IMR-90 (cell line): ENCODE results near the gene MARK2. TPM values are rescaled to one million over a fixed set of nuclear protein-coding genes. Genes with fewer than 3 reads are reported as not detected.

ENCODE experiments used
- ATAC-seq: fragments of 200-7000 bp; cut with Tn5 transposase; 2 replicates; pipeline ENCODE4 v1.9.1; 2020; ENCODE audit warnings: low read depth, mild to moderate bottlenecking, moderate library complexity
- BruUV-seq: library from RNA; stranded (reverse); fragments of 400-500 nt; replicated peaks from 2 replicates; lab custom pipeline; 2021; lab: Mats Ljungman, UMichigan
- CTCF ChIA-PET: fragments of 300-600 bp; formaldehyde crosslinking; extraction: SDS; loops from one replicate; lab custom pipeline; 2021; ENCODE audit warnings: antibody characterized with exemption; lab: Yijun Ruan, JAX
- POLR2A ChIA-PET: fragments of 300-600 bp; sonication (Branson Sonifier 250); formaldehyde crosslinking; loops from one replicate; lab custom pipeline; 2022; ENCODE audit warnings: antibody characterized with exemption; ENCODE audit not compliant: unreplicated experiment; lab: Charles Lee
- DNase-seq: peaks from one replicate; pipeline ENCODE4 v3.0.0; 2013
- H2AFZ ChIP-seq: replicated peaks from 2 replicates; pipeline ENCODE3; 2013; ENCODE audit warnings: low read length, mild to moderate bottlenecking; ENCODE audit not compliant: poor library complexity
- H2AK5ac ChIP-seq: 2 replicates; pipeline ENCODE4 v1.6.1; 2013; ENCODE audit warnings: low read depth, low read length, inconsistent platforms
- H2AK9ac ChIP-seq: replicated peaks from 2 replicates; pipeline ENCODE3; 2013; ENCODE audit warnings: mild to moderate bottlenecking, low read depth, low read length, moderate library complexity; ENCODE audit not compliant: poor library complexity
- H2BK120ac ChIP-seq: 2 replicates; pipeline ENCODE4 v1.6.1; 2013; ENCODE audit warnings: low read depth, low read length, inconsistent platforms
- H2BK15ac ChIP-seq: 3 replicates; pipeline ENCODE4 v1.6.1; 2013; ENCODE audit warnings: low read depth, low read length, inconsistent platforms
- H2BK20ac ChIP-seq: 2 replicates; pipeline ENCODE4 v1.6.1; 2013; ENCODE audit warnings: low read depth, mild to moderate bottlenecking, inconsistent platforms, low read length, moderate library complexity
- H2BK5ac ChIP-seq: 2 replicates; pipeline ENCODE4 v1.6.1; 2013; ENCODE audit warnings: mild to moderate bottlenecking, low read depth, low read length, inconsistent platforms; ENCODE audit not compliant: poor library complexity, severe bottlenecking
- H3K14ac ChIP-seq: replicated peaks from 2 replicates; pipeline ENCODE4 v1.6.1; 2013; ENCODE audit warnings: low read depth, low read length, inconsistent platforms
- H3K18ac ChIP-seq: 2 replicates; pipeline ENCODE4 v1.6.1; 2013; ENCODE audit warnings: low read depth, low read length, control low read depth
- H3K23ac ChIP-seq: 2 replicates; pipeline ENCODE4 v1.6.1; 2013; ENCODE audit warnings: low read depth, low read length, inconsistent platforms
- H3K27ac ChIP-seq: 2 replicates; pipeline ENCODE4 v1.5.1; 2013; ENCODE audit warnings: mild to moderate bottlenecking, control low read depth, low read length; ENCODE audit not compliant: insufficient read depth
- H3K27me3 ChIP-seq: 2 replicates; pipeline ENCODE4 v1.6.1; 2013; ENCODE audit warnings: low read length; ENCODE audit not compliant: control insufficient read depth, insufficient read depth
- H3K36me3 ChIP-seq: 2 replicates; pipeline ENCODE4 v1.6.1; 2013; ENCODE audit warnings: low read length, mixed read lengths; ENCODE audit not compliant: control insufficient read depth, insufficient read depth
- H3K4ac ChIP-seq: 2 replicates; pipeline ENCODE4 v1.6.1; 2013; ENCODE audit warnings: low read depth, low read length, inconsistent platforms
- H3K4me1 ChIP-seq: 2 replicates; pipeline ENCODE4 v1.6.1; 2013; ENCODE audit warnings: low read length, mixed read lengths; ENCODE audit not compliant: control insufficient read depth, insufficient read depth
- H3K4me2 ChIP-seq: 2 replicates; pipeline ENCODE4 v1.6.1; 2013; ENCODE audit warnings: low read depth, mild to moderate bottlenecking, control low read depth, low read length, moderate library complexity
- H3K4me3 ChIP-seq: 2 replicates; pipeline ENCODE4 v1.5.1; 2013; ENCODE audit warnings: low read depth, mild to moderate bottlenecking, control low read depth, low read length, moderate library complexity; ENCODE audit not compliant: insufficient read depth
- H3K56ac ChIP-seq: 2 replicates; pipeline ENCODE4 v1.6.1; 2013; ENCODE audit warnings: low read length, inconsistent platforms; ENCODE audit not compliant: insufficient read depth; ENCODE audit errors: extremely low read depth
- H3K79me1 ChIP-seq, 2 experiments: 2 replicates each; pipeline ENCODE4 v1.6.1; 2013; ENCODE audit warnings: low read length in 2 of 2, inconsistent platforms in 1 of 2, low read depth in 1 of 2
- H3K9ac ChIP-seq: 2 replicates; pipeline ENCODE4 v1.6.1; 2013; ENCODE audit warnings: low read depth, low read length, control low read depth
- H3K9me1 ChIP-seq: 2 replicates; pipeline ENCODE4 v1.6.1; 2013; ENCODE audit warnings: low read length, inconsistent platforms; ENCODE audit not compliant: insufficient read depth
- H3K9me3 ChIP-seq: 2 replicates; pipeline ENCODE4 v1.6.1; 2013; ENCODE audit warnings: low read length; ENCODE audit not compliant: control insufficient read depth, insufficient read depth
- H4K20me1 ChIP-seq: 2 replicates; pipeline ENCODE4 v1.6.1; 2013; ENCODE audit warnings: low read length, inconsistent platforms; ENCODE audit not compliant: insufficient read depth
- H4K5ac ChIP-seq: 2 replicates; pipeline ENCODE4 v1.6.1; 2013; ENCODE audit warnings: mild to moderate bottlenecking, low read depth, low read length, control low read depth
- H4K8ac ChIP-seq, 2 experiments: 2 replicates each; pipeline ENCODE4 v1.6.1; 2013; ENCODE audit warnings: low read depth in 2 of 2, low read length in 2 of 2, control low read depth in 1 of 2, inconsistent platforms in 1 of 2
- H4K91ac ChIP-seq: 2 replicates; pipeline ENCODE4 v1.6.1; 2013; ENCODE audit warnings: low read depth, low read length, inconsistent platforms; ENCODE audit not compliant: insufficient read depth
- BHLHE40 ChIP-seq: fragments of 150-350 bp; IDR thresholded peaks from 2 replicates; pipeline ENCODE4 v1.6.1; 2016; ENCODE audit warnings: mild to moderate bottlenecking, low read depth, low read length
- MAFK ChIP-seq: IDR thresholded peaks from 2 replicates; pipeline ENCODE4 v1.6.1; 2012; ENCODE audit warnings: low read depth, low read length, improper control_type of control experiment
- RCOR1 ChIP-seq: IDR thresholded peaks from 2 replicates; pipeline ENCODE4 v1.6.1; 2012; ENCODE audit warnings: mild to moderate bottlenecking, low read length, improper control_type of control experiment; ENCODE audit not compliant: insufficient replicate concordance
- SMC3 ChIP-seq: fragments of 150-350 bp; IDR thresholded peaks from 2 replicates; pipeline ENCODE4 v1.6.1; 2016; ENCODE audit warnings: low read depth, mild to moderate bottlenecking, antibody characterized with exemption, low read length, moderate library complexity
- WGBS, 2 experiments: methylation state at CpG; one replicate each; pipeline versions ENCODE4 v1.1.5 to v1.1.7; 2013; ENCODE audit warnings: missing lambda C conversion rate in 2 of 2; ENCODE audit not compliant: insufficient read length in 1 of 2; ENCODE audit errors: extremely low coverage in 2 of 2; 5-methylcytosine and 5-hydroxymethylcytosine counted together
- dilution Hi-C: fragments of 300-500 bp; cut with HindIII; formaldehyde crosslinking; loops from one replicate; pipeline ENCODE4 v1.14.3; 2018; ENCODE audit warnings: low sequenced_read_pairs; ENCODE audit not compliant: unreplicated experiment
- in situ Hi-C: fragments of 300-500 bp; cut with MboI; formaldehyde crosslinking; loops from 3 replicates; pipeline ENCODE4 v1.14.3; 2019; ENCODE audit warnings: low sequenced_read_pairs, inconsistent platforms, mixed read lengths
- intact Hi-C: fragments of 100-400 bp; cut with micrococcal nuclease; formaldehyde crosslinking; loops from 2 replicates; pipeline ENCODE4 v1.10.0; 2022
- polyA plus RNA-seq, 3 experiments: library from polyadenylated mRNA; depleted of rRNA; stranded (reverse); fragments of >200 nt; gene quantifications; 2 replicates each; pipeline ENCODE4 v1.2.3, GENCODE V29; 2012; ENCODE audit warnings: low replicate concordance in 1 of 3
- total RNA-seq: library from RNA; depleted of rRNA; stranded (reverse); fragments of >200 nt; gene quantifications from 2 replicates; pipeline ENCODE4 v1.2.3, GENCODE V29; 2012
- TF ChIP-seq, protein P1 (sequence below): fragments of 150-350 bp; IDR thresholded peaks from 2 replicates; pipeline ENCODE4 v1.6.1; 2017; ENCODE audit warnings: mild to moderate bottlenecking, antibody characterized with exemption, low read length, low read depth

MARK2 gene
- total and polyA plus RNA-seq, 2 of the 4 experiments (the other 2 are of a cell fraction) = 6.6 to 17.3 TPM

DNA sequence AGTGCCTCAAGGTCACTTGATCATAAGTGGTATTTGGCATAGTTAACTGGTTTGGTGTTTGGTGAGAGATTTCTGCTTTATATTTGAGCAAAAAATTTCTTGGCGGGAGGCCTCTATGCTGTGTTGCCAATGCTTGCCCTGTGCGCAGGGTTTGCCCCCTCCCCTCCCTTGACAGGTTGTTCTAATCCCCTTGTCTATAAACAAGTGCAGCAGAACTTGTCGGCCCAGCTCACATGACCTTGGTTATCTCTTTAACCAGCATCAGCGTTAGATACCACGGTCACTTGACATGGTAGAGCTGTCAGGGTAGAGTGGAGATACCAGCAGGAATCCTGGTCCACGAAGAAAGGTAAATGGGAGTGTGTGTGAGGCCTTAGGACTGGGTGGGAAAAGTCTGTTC is 35.6 kb downstream of the MARK2 start:
- Histone ChIP-seq H2BK15ac (no peak overlapping the region), H2BK120ac (no peak overlapping the region), H2AK5ac (no peak overlapping the region), H3K36me3 (peaks cover 4% of the 10 kb centered on the region; the same call in 1 of the 2 replicates), H2AFZ (no peak overlapping the region), H4K20me1 (peaks cover 91% of the 10 kb centered on the region), H3K27ac (no peak overlapping the region), H4K8ac (no peak overlapping the region), H3K4me1 (peaks cover 19% of the 10 kb centered on the region), H3K4me3 (no peak overlapping the region), H3K14ac (no peak overlapping the region), H3K4ac (no peak overlapping the region), H3K56ac (no peak overlapping the region), H4K5ac (no peak overlapping the region), H2AK9ac (no peak overlapping the region), H4K91ac (no peak overlapping the region), H3K27me3 (no peaks in the 10 kb centered on the region), H3K9me3 (no peaks in the 10 kb centered on the region), H3K18ac (no peak overlapping the region), H3K4me2 (no peak overlapping the region), H3K79me1 (peaks cover 45 to 90% of the 10 kb centered on the region in 2 experiments), H2BK5ac (no peak overlapping the region), H2BK20ac (no peak overlapping the region), H3K9ac (no peak overlapping the region), H3K23ac (no peak overlapping the region), H3K9me1 (peaks cover 34% of the 10 kb centered on the region)
- CTCF ChIA-PET = no interaction called here
- no peak for ATAC-seq
- TF ChIP-seq SMC3 (no peak), BHLHE40 (no peak), RCOR1 (no peak), MAFK (no peak)
- TF ChIP-seq, protein P1, sequence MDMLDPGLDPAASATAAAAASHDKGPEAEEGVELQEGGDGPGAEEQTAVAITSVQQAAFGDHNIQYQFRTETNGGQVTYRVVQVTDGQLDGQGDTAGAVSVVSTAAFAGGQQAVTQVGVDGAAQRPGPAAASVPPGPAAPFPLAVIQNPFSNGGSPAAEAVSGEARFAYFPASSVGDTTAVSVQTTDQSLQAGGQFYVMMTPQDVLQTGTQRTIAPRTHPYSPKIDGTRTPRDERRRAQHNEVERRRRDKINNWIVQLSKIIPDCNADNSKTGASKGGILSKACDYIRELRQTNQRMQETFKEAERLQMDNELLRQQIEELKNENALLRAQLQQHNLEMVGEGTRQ = no peak
- dilution Hi-C loops = no loop called here
- 40% methylated on average over 2 of the region's 6 CpGs; no CpG with 5 or more reads in 1 of the 2 experiments for WGBS, 2 experiments
- intact Hi-C loops = no loop called here
- BruUV-seq = no TSS peak
- in situ Hi-C loops = no loop called here
- no peak for DNase-seq
- POLR2A ChIA-PET = no interaction called here
